ENCODE data around the gene LRMDA. TPM values are rescaled to one million over a fixed set of nuclear protein-coding genes. Genes with fewer than 3 reads are reported as not detected.

Gene LRMDA
- total RNA-seq, 1 donor from 2014 or later, result not detected

- ChIA-PET POLR2A (no interaction called here), CTCF (no interaction called here)
- Mint-ChIP-seq H3K36me3 (ENCODE audit: low read depth) (no peaks in the 10 kb centered on the region), H3K27me3 (peaks cover 3% of the 10 kb centered on the region), H3K9me3 (no peaks in the 10 kb centered on the region), H3K4me1 (no peaks in the 10 kb centered on the region), H3K27ac (no peak overlapping the region), H3K4me3 (no peak overlapping the region)
- intact Hi-C loops (cut with micrococcal nuclease), result no loop called here
- no peak for DNase-seq
- TF ChIP-seq CTCF (IDR thresholded peaks at IDR 0.05), result no peak
- no peak for ATAC-seq (ENCODE audit: low read depth)
Measured at GRCh38 chr10:75655791-75656451, 224.5 kb downstream of the LRMDA start.

- H3K4me1 Mint-ChIP-seq, result no peaks in the 10 kb centered on the region
- TF ChIP-seq CTCF (IDR thresholded peaks at IDR 0.05), result no peak
- ChIA-PET CTCF (no interaction called here), POLR2A (no interaction called here)
- no peaks in the 10 kb centered on the region for H3K9me3 Mint-ChIP-seq
- H3K4me3 Mint-ChIP-seq, result no peak overlapping the region
- intact Hi-C loops (cut with micrococcal nuclease), result no loop called here
- ATAC-seq (ENCODE audit: low read depth) (no peak), DNase-seq (no peak)
- H3K36me3 Mint-ChIP-seq (ENCODE audit: low read depth), result no peaks in the 10 kb centered on the region
- H3K27me3 Mint-ChIP-seq, result peaks cover 5% of the 10 kb centered on the region
- H3K27ac Mint-ChIP-seq, result no peak overlapping the region
Measured at GRCh38 chr10:75657351-75657750, 225.9 kb downstream of the LRMDA start.

- H3K36me3 Mint-ChIP-seq (ENCODE audit: low read depth), result no peaks in the 10 kb centered on the region
- ChIA-PET POLR2A (no interaction called here), CTCF (no interaction called here)
- H3K4me1 Mint-ChIP-seq, result no peaks in the 10 kb centered on the region
- H3K4me3 Mint-ChIP-seq, result no peak overlapping the region
- ATAC-seq (ENCODE audit: low read depth) (no peak), DNase-seq (no peak)
- TF ChIP-seq CTCF (IDR thresholded peaks at IDR 0.05), result no peak
- H3K9me3 Mint-ChIP-seq, result no peaks in the 10 kb centered on the region
- H3K27me3 Mint-ChIP-seq, result peaks cover 5% of the 10 kb centered on the region
- H3K27ac Mint-ChIP-seq, result no peak overlapping the region
- intact Hi-C loops (cut with micrococcal nuclease), result no loop called here
Measured at GRCh38 chr10:75658036-75658435, 226.6 kb downstream of the LRMDA start.

- POLR2A ChIA-PET, result no interaction called here
- DNase-seq (no peak), ATAC-seq (ENCODE audit: low read depth) (no peak)
- intact Hi-C loops (cut with micrococcal nuclease), result no loop called here
- no peaks in the 10 kb centered on the region for H3K36me3 Mint-ChIP-seq (ENCODE audit: low read depth)
- no peak overlapping the region for H3K4me3 Mint-ChIP-seq
- H3K27me3 Mint-ChIP-seq, result peaks cover 5% of the 10 kb centered on the region
- no peak overlapping the region for H3K27ac Mint-ChIP-seq
- CTCF ChIA-PET, result no interaction called here
- no peaks in the 10 kb centered on the region for H3K9me3 Mint-ChIP-seq
- H3K4me1 Mint-ChIP-seq, result no peaks in the 10 kb centered on the region
- TF ChIP-seq CTCF (IDR thresholded peaks at IDR 0.05), result no peak
Measured at GRCh38 chr10:75658496-75658895, 227.1 kb downstream of the LRMDA start.

- intact Hi-C loops (cut with micrococcal nuclease), result no loop called here
- TF ChIP-seq CTCF (IDR thresholded peaks at IDR 0.05), result no peak
- no peaks in the 10 kb centered on the region for H3K9me3 Mint-ChIP-seq
- DNase-seq, result no peak
- no peak overlapping the region for H3K4me3 Mint-ChIP-seq
- CTCF ChIA-PET, result interaction anchor here (0.7 kb wide), 1 partner anchor 135 kb away, joined by 3 read pairs; no protein-coding TSS in a partner anchor
- H3K27me3 Mint-ChIP-seq, result peaks cover 3% of the 10 kb centered on the region
- ATAC-seq (ENCODE audit: low read depth), result no peak
- no peaks in the 10 kb centered on the region for H3K36me3 Mint-ChIP-seq (ENCODE audit: low read depth)
- H3K4me1 Mint-ChIP-seq, result no peaks in the 10 kb centered on the region
- POLR2A ChIA-PET, result no interaction called here
- H3K27ac Mint-ChIP-seq, result no peak overlapping the region
Measured at GRCh38 chr10:75658915-75659314, 227.5 kb downstream of the LRMDA start.

Measured in activated B cell treated with CpG ODN at 0.5 μM for 24 hours (primary cell).